IPS-18c (cell line): ENCODE measurements around the gene WDR27.

Experiments
- H3K4me3 ChIP-seq: 2 replicates; pipeline ENCODE4 v1.7.0; 2013; ENCODE audit warnings: low read depth, mild to moderate bottlenecking, low read length, moderate library complexity; ENCODE audit not compliant: insufficient read depth
- H3K9me3 ChIP-seq: one replicate; pipeline ENCODE4 v1.6.1; 2013; ENCODE audit warnings: mild to moderate bottlenecking, low read length, moderate library complexity; ENCODE audit not compliant: control insufficient read depth, insufficient read depth

The WDR27 gene

DNA sequence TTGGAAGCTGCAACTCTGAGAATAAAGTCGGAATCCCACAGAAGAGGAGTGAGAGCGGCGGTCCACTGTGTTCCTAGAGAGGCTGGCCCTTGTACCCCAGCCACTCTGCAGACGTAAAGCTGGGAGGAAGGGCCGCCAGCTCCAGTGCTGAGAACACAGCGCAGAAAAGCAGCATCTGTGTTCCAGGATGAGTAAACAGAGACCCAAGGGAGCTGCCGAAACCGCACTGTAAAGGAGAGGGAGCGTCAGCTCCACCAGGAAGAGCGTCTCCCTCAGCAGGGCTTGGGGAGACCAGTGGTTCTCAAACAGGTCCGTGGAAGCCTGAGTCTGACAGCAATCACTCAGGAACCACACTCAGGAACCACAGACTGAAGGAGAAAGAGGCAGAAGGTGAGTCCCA is 134.0 kb downstream of the WDR27 start:
- Histone ChIP-seq H3K4me3 (no peak overlapping the region), H3K9me3 (no peaks in the 10 kb centered on the region)

DNA sequence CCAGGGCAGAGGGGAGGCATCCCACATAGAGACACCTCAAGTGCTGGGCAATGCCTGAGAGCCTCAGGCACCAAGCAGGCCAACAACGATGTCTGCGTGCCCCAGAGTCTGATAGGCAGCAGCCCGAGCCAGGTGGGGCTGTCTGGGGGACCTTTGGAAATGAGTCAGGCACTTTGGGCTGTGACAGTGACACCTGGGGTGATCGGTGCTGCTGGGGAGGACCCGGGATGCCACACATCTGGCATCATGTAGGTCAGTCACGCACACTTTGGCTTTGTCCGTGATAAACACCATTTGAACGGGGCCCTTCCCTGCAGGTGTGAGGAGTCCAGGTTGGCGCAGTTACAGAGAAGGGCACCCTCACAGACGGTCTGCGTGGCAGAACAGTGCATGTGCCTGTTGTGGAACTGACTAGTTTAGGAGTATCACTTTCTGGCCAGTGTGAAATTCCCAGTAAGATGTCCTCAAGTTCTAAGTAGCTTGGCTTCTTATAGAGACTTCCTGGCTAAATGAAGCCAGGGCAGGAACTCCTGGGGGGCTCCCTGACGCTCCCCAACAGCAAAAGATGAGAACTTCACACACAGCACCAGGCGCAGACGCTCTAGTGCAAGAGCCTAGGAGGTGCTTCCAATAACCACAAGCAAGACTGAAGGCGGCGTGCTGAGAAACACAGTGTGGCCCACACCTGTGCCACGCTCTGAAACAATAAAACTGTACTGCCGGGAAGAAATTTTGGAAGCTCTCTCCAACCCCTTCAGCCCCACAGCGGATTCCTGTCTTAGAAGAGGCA is 134.7 kb downstream of the WDR27 start:
- no peak overlapping the region for H3K4me3 ChIP-seq
- H3K9me3 ChIP-seq = no peaks in the 10 kb centered on the region

DNA sequence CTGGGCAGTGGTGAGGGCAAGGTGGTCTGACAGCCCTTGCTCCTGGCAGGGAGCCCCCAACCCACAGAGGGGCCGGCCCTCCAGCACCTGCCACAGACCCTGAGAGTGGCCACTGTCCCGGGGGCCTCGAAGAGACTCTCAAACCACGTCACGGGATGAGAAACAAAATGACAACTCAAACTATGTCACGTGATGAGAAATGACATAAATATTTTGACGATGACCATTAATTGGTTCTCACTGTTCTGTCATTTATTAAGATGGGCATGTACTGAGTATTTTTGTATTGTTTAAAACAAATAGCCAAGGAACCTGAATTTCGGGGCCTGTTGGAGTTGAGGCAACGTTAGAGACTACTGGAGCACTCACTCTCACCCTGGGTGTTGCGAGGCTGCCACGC is 135.5 kb downstream of the WDR27 start:
- H3K9me3 ChIP-seq = no peaks in the 10 kb centered on the region
- no peak overlapping the region for H3K4me3 ChIP-seq

DNA sequence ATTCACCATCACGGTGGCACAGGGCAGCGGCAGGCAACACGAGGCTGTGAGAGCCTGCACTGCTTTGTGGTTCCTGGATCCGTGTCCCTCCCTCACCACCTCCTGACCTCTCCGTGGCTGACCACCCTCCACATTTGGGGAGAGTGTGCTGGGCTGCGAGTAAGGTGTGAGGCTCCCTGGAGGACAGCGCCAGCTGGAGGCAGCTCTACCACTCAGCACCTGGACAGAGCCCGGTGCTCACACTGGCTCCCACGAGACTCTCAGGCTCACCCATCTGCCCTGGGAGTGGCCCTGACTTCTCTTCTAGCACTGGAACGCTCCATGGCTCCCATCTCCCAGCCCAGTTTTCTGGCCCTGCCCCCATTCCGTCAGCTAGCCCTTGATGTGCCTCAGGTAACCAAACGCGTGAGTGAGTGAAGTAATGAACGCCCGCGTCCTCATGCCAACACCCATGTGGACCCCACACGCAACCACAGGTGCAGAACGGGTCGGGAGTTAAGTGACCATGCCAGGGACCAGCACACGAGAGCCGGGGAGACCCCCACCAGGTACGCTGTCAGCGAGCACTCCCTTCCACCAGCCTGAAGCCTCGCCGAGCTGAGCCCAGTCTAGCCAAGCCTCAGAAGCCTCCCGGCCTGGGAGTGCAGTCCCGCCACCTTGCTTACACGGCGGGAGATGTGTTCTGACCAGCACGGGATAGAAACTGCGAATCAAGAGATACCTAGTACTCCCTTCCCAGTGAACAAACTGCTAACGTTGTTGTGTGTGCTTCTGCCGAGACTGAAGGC is 137.2 kb downstream of the WDR27 start:
- Histone ChIP-seq H3K4me3 (no peak overlapping the region), H3K9me3 (no peaks in the 10 kb centered on the region)

DNA sequence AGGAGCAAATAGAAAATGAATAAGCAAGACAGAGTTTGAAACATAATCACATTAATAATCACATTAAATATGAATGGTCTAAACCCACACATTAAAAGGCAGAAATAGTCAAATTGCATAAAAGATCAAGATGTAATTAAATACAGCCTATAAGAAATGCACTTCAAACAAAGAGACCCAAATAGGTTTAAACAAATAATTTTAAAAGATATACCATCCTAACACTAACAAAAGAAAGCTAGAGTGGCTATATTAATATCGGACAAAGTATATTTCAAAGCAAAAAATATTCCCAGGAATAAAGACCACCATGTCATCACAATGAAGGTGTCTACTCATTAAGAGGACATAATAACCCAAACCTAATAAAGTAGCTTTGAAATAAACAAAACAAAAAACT is 140.2 kb downstream of the WDR27 start:
- Histone ChIP-seq H3K9me3 (no peaks in the 10 kb centered on the region), H3K4me3 (no peak overlapping the region)

DNA sequence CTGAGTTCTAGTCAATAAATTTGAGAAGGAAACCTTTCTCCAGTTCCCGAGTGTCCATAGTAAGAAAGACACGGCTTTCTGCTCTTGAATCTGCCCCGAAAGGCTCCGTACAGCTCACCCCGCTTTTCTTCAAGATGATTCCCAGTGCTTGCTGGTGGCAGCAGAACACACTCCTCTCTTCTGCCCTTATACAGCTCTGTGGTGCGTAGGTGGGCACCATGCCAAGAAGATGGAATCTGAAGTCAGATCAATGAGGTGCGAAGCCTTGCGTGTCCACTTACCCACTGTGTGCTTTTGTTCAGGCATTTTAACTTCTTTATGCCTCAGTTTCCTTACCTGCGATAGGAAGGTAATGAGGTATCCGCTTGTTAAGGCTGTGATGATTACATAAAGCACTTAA is 142.2 kb downstream of the WDR27 start:
- Histone ChIP-seq H3K4me3 (no peak overlapping the region), H3K9me3 (no peaks in the 10 kb centered on the region)

DNA sequence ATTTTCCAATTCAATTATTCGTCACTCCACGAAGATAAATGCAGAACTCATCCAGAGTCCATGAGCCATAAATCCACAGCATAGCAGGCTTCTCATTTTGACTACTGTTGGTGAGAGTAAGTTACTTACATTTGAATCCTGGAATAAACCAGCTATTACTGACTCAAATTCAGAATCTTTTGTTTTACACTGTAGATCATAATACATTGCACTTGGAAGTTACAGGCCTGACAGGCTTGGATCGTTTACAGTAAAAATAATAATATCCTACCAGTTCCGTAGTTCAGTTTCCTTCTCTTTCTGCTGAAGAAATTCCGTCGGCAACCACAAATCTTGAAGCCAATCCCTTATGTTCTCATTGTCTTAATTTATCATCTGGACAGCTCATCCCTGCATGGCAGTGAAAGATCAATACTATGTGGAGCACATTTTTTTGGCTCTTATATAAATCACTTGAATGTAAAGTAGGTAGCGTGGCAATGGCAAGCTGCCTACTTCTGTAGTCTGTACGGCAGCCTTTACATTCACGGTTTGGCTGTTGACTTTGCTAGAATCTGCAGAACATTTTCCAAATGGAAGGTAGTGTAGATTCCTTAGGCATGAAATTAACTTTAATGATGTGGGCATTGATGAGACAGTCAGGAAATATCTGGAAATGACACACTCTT is 142.9 kb downstream of the WDR27 start:
- Histone ChIP-seq H3K9me3 (no peaks in the 10 kb centered on the region), H3K4me3 (no peak overlapping the region)

DNA sequence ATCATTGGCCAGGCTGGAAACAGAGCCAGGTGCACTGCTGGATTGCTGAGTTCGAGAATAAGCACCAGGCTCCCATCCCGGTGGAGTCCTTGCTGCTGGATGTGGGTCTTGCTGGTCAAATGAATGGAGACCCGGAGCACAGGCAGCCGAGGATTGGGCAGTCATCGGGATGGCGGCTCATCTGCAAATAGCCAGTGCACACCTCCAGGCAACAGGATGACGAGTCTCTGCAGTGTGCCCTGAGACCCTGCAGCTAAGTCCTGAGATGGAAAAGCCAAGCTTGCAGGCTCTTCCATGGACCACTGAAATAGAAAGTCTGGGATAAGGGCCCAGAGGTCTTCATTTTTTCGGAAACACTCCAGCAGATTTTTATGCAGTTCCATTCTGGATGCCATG is 143.5 kb downstream of the WDR27 start:
- Histone ChIP-seq H3K9me3 (no peaks in the 10 kb centered on the region), H3K4me3 (no peak overlapping the region)

DNA sequence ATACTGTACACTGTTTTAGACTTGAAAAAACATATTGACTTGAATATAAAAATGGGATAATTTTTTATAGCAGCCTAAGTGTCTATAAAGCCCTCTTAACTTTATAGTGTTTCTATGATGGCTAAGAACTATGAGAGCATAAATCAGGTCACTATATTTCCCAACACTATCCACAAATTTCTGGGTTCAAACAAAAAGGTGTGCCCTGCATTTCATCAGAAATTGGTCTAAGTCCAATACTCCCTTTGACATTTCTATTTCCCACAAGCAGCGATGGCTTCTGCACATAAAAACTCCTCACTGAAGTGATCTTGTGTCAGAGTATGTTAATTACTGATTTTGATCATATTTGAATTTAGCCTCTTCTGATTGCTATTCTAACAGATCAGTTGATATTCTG is 143.9 kb downstream of the WDR27 start:
- no peaks in the 10 kb centered on the region for H3K9me3 ChIP-seq
- H3K4me3 ChIP-seq = no peak overlapping the region

DNA sequence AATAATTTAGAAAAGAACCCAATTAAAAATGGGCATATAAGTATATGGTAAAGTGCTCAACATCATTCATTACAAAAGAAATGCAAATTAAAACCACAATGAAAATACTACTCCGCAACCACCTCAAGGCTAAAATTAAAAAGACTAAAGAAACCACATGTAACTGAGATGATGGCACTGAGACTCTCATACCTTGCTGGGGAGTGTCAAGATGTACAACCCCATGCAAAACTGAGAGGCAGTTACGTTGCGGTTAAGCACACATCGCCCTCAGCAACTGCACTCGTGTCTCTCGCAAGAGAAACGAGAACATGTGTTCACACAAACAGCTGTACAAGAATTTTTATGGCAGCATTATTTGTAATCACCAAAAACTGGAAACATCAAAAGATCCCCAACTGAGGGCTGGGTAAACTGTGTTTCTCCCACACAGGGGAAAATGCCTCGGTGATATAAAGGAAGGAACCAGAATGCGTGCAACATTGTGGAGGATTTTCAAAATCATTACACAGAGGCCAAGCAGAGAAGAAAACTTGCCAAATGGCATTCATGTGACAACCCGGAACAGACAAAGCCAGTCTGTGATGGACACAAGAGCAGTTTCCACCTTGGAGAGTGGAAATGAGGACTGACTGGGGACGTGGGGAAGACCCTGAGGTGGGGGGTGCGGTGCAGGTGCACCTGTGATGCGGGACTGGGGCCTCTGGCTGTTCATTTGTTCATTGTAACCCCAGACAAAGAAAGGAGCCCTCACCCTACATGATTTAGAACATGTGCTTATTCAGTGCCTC is 144.9 kb downstream of the WDR27 start:
- no peaks in the 10 kb centered on the region for H3K9me3 ChIP-seq
- no peak overlapping the region for H3K4me3 ChIP-seq

DNA sequence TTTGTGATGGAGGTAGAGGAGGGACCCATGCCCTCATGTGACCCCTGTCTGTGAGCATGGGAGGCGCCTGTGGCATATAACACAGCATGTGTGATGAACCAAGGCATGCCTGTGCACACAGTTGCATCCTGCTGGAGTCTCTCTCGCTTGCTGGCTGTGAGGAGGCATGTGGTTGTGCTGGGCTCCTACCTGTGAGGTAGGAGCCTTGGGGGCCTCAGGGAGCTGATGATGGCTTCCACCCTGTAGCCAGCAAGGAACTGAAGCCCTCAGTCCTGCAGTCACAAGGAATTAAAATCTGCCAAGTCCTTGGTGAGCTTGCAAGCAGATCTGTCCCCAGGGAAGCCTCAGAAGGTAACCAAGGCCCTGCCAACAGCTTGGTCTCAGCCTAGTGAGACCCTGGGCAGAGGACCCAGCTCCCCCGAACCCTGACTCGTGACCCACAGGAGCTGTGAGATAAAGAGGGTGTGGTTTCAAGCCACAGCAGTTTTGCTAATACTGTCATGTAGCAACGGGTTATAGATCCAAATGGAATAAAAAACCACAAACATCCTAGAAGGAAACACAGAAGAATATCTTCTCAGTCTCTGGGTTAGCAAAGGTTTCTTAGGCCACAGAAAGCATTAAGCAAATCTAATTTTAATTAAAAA is 145.7 kb downstream of the WDR27 start:
- Histone ChIP-seq H3K4me3 (no peak overlapping the region), H3K9me3 (no peaks in the 10 kb centered on the region)

DNA sequence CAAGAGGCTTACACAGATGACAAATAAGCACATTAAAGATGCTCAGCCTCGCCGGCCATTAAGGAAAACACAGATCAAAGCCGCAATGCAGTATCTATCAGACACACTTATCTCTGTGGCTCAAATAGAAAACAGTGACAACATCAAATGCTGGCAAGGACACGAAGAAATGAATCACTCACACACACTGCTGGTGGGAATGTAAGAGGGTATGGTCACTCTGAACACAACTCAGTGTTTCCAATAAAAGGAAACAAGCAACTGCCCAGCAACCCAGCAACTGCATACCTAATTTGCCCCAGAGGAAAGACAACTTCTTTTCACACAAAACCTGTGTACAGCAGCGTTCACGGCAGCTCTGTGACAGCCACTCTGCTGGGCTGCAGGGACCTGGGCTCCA is 155.8 kb downstream of the WDR27 start:
- no peaks in the 10 kb centered on the region for H3K9me3 ChIP-seq
- no peak overlapping the region for H3K4me3 ChIP-seq

DNA sequence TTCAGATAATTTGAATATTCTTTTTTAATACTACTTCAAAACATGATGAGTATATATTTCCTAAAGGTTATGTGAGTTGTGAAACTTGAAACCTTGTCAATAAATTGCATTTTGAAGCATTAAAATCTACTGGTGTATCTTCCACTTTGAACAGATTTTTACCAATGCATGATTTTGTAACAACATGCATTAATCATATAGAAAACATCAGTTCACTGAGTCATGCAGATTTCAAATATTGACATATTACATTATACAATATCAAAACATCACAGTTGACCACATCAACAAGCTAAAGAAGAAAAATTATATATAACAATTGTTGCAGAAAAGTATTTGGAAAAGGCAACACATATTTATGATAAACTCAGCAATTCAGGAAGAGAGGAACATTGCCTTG is 158.1 kb downstream of the WDR27 start:
- H3K4me3 ChIP-seq = no peak overlapping the region
- H3K9me3 ChIP-seq = no peaks in the 10 kb centered on the region

DNA sequence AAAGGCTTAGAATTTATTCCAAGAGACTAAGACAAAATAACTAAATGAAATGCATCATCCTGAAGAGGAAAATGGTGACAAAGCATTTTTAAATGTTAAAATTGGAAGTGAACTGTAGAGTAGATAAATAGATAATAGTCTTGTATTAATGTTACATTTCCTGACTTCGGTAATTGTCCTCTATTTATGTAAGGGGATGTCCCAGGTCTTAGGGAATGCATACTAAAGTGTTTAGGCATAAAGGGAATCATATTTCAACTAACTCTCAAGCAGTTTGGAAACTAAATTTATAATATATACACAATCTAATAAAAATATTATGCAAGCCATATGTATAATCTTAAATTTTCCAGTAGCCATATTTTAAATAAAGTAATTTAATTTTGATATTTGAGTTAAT is 159.3 kb downstream of the WDR27 start:
- H3K4me3 ChIP-seq = no peak overlapping the region
- H3K9me3 ChIP-seq = peaks cover 3% of the 10 kb centered on the region

DNA sequence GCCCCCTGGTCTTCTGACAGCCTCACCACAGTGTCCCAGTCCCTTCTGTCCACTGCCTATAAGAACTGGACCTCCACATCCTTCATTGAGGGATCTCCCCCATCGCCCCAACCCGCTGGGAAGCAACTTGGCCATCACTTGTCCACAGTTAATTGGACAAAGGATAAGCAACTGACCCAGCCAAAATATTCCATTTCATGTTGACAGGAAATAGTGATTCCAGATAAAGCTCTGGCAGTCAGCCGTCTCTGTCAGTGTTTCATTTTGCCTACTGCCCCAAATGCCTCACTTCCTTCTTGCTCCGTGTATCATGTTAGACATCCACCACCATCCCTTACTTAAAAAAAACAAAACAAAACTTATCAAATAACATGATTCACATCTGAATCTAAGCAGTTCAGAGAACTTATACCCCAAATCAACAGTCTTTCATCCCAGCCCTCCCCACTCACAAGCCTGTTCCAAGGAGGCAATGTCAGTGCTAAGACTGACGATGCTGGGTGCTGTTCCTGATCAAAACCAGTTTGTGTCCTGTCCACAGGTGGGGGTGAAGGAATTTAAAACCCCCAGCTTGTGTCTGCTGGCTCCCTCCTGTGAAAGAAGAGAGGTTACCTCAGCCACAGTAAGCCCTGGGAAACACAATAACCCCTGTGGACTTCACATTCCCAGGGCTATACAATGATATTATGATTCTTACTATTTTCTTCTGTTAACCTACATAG is 162.5 kb downstream of the WDR27 start:
- Histone ChIP-seq H3K9me3 (peaks cover 3% of the 10 kb centered on the region), H3K4me3 (no peak overlapping the region)

DNA sequence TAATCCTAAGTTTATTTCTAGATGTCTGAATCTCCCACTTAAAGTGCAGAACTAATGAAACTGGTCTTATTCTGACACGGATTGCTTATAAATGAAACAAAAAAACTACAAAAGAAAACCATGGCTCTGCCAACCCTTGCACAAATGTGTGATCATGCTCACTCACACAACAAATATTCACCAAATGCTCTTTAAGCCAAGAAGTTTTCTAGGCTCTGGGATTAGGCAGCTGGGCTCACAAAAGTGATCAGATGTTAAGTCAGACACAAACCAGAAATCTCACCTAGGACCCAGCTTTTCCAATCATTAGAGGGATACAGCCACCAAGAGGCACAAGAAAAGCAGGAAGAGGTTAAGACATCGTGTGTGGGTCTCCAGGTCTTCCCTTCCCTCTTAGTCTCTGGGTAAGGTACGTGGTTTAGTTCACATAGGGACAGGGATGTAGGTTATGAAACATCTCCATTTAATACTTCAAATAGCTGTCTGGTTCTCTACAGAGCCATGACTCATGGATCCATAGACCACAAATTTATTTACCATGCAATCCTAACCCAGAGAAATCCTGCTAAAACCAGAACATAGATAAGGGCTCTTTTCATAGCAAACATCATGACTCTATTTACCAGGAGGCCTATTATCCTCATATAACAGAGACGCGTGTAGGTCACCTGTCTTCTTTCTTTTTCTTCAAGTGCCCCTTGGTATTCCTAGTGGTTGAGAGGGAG is 165.2 kb downstream of the WDR27 start:
- Histone ChIP-seq H3K9me3 (peaks cover 3% of the 10 kb centered on the region), H3K4me3 (no peak overlapping the region)
